H1 (cell line): Measurements from ENCODE around the gene SH3GL1. TPM values are rescaled to one million over a fixed set of nuclear protein-coding genes. Genes with fewer than 3 reads are reported as not detected.
A peak's percentile ranks its signal among the peaks of the same experiment; 100 is the strongest.

ENCODE experiments used
- CTCF ChIA-PET: fragments of 300-600 bp; sonication (Branson Sonifier 250); formaldehyde crosslinking; loops from one replicate; lab custom pipeline; 2021; ENCODE audit not compliant: partially characterized antibody; lab: Charles Lee
- POLR2A ChIA-PET: fragments of 300-600 bp; sonication (Branson Sonifier 250); formaldehyde crosslinking; loops from one replicate; lab custom pipeline; 2021; ENCODE audit warnings: inconsistent platforms; ENCODE audit not compliant: partially characterized antibody; lab: Charles Lee
- DNase-seq, 2 experiments: peaks; one replicate each; pipeline versions ENCODE4 v3.0.0 to v3.0.0-alpha.2; 2010 to 2022; ENCODE audit warnings: low spot score in 2 of 2, low read depth in 1 of 2, mixed read lengths in 1 of 2
- FAIRE-seq: peaks from 2 replicates; lab custom pipeline; 2011; peaks lifted over from hg19 to GRCh38; lab: Jason Lieb, UNC
- H2AFZ ChIP-seq: 2 replicates; pipeline ENCODE4 v1.8.1; 2012; ENCODE audit warnings: low read length, inconsistent platforms
- H2AK5ac ChIP-seq: 2 replicates; pipeline ENCODE4 v1.6.1; 2013; ENCODE audit warnings: low read depth, low read length
- H2BK120ac ChIP-seq: replicated peaks from 2 replicates; pipeline ENCODE3; 2013; ENCODE audit warnings: low read depth, low read length, inconsistent platforms
- H2BK12ac ChIP-seq: 2 replicates; pipeline ENCODE4 v1.6.1; 2013; ENCODE audit warnings: low read depth, low read length
- H2BK15ac ChIP-seq: 2 replicates; pipeline ENCODE4 v1.6.1; 2013; ENCODE audit warnings: low read length
- H2BK20ac ChIP-seq: 2 replicates; pipeline ENCODE4 v1.6.1; 2013; ENCODE audit warnings: low read length
- H2BK5ac ChIP-seq: 2 replicates; pipeline ENCODE4 v1.6.1; 2013; ENCODE audit warnings: low read depth, low read length
- H3K14ac ChIP-seq: 2 replicates; pipeline ENCODE4 v1.6.1; 2013; ENCODE audit warnings: inconsistent platforms; ENCODE audit not compliant: insufficient read length
- H3K18ac ChIP-seq: 2 replicates; pipeline ENCODE4 v1.6.1; 2013; ENCODE audit warnings: low read length; ENCODE audit errors: extremely low read depth
- H3K23ac ChIP-seq: 2 replicates; pipeline ENCODE4 v1.6.1; 2013; ENCODE audit warnings: inconsistent platforms; ENCODE audit not compliant: insufficient read length
- H3K23me2 ChIP-seq: 2 replicates; pipeline ENCODE4 v1.6.1; 2013; ENCODE audit warnings: low read depth, low read length
- H3K27ac ChIP-seq: 2 replicates; pipeline ENCODE4 v1.6.1; 2011; ENCODE audit warnings: low read depth, low read length, inconsistent platforms
- H3K27me3 ChIP-seq, 4 experiments: replicated peaks in 1 of 4; 1 replicate in 1 of 4; 2 replicates in 3 of 4; pipeline versions ENCODE4 v1.6.1 to v1.8.1; 2011 to 2013; ENCODE audit warnings: low read length in 3 of 4, mild to moderate bottlenecking in 3 of 4, inconsistent platforms in 2 of 4, mixed read lengths in 2 of 4, moderate library complexity in 1 of 4; ENCODE audit not compliant: control insufficient read depth in 3 of 4, insufficient read depth in 3 of 4; ENCODE audit errors: extremely low read depth in 1 of 4
- H3K36me3 ChIP-seq, 4 experiments: 2 replicates each; pipeline versions ENCODE4 v1.6.1 to v1.8.1; 2011 to 2013; ENCODE audit warnings: mild to moderate bottlenecking in 4 of 4, low read length in 3 of 4, moderate library complexity in 2 of 4, control low read depth in 1 of 4, inconsistent platforms in 1 of 4; ENCODE audit not compliant: insufficient read depth in 4 of 4, control insufficient read depth in 2 of 4
- H3K4ac ChIP-seq: replicated peaks from 2 replicates; pipeline ENCODE3; 2013; ENCODE audit warnings: low read length, low read depth, mixed read lengths, inconsistent platforms; ENCODE audit not compliant: insufficient read length
- H3K4me1 ChIP-seq, 4 experiments: replicated peaks in 1 of 4; 1 replicate in 1 of 4; 2 replicates in 3 of 4; pipeline versions ENCODE4 v1.6.1 to v1.8.1; 2011 to 2013; ENCODE audit warnings: low read length in 3 of 4, inconsistent platforms in 2 of 4, mixed read lengths in 1 of 4; ENCODE audit not compliant: insufficient read depth in 4 of 4, control insufficient read depth in 3 of 4
- H3K4me2 ChIP-seq, 2 experiments: 2 replicates each; pipeline versions ENCODE4 v1.6.1 to v1.8.1; 2011 to 2013; ENCODE audit warnings: low read depth in 2 of 2, low read length in 2 of 2, control low read depth in 1 of 2, inconsistent platforms in 1 of 2, mild to moderate bottlenecking in 1 of 2; ENCODE audit not compliant: insufficient read depth in 1 of 2
- H3K4me3 ChIP-seq, 4 experiments: fragments of 200-600, 300-600 bp in 1 of 4; sonication (generic), shearing (Covaris generic), sonication (Bioruptor Twin) in 1 of 4; 2 replicates each; pipeline versions ENCODE4 v1.5.1 to v1.8.1; 2011 to 2016; ENCODE audit warnings: low read length in 4 of 4, low read depth in 3 of 4, control low read depth in 2 of 4, inconsistent platforms in 2 of 4, mild to moderate bottlenecking in 2 of 4, mixed read lengths in 1 of 4, moderate library complexity in 1 of 4; ENCODE audit not compliant: insufficient read depth in 2 of 4; ENCODE audit errors: extremely low read depth in 1 of 4
- H3K56ac ChIP-seq: replicated peaks from 2 replicates; pipeline ENCODE3; 2013; ENCODE audit warnings: low read depth, mild to moderate bottlenecking, mixed read lengths, low read length, inconsistent platforms; ENCODE audit not compliant: insufficient read length
- H3K79me1 ChIP-seq: 2 replicates; pipeline ENCODE4 v1.6.1; 2013; ENCODE audit warnings: low read depth, low read length, control low read depth
- H3K79me2 ChIP-seq, 2 experiments: 2 replicates each; pipeline versions ENCODE4 v1.6.1 to v1.8.1; 2012 to 2013; ENCODE audit warnings: low read length in 2 of 2, mild to moderate bottlenecking in 2 of 2, inconsistent platforms in 1 of 2; ENCODE audit not compliant: insufficient read depth in 2 of 2, control insufficient read depth in 1 of 2
- H3K9ac ChIP-seq, 4 experiments: replicated peaks in 1 of 4; 1 replicate in 1 of 4; 2 replicates in 3 of 4; pipeline versions ENCODE4 v1.6.1 to v1.8.1; 2011 to 2013; ENCODE audit warnings: low read depth in 3 of 4, low read length in 3 of 4, control low read depth in 2 of 4, mild to moderate bottlenecking in 2 of 4, moderate library complexity in 2 of 4, inconsistent platforms in 1 of 4; ENCODE audit errors: extremely low read depth in 1 of 4
- H3K9me3 ChIP-seq, 2 experiments: 2 replicates each; pipeline versions ENCODE4 v1.6.1 to v1.8.1; 2012 to 2013; ENCODE audit warnings: mild to moderate bottlenecking in 2 of 2, moderate library complexity in 2 of 2, control low read depth in 1 of 2, inconsistent platforms in 1 of 2, low read depth in 1 of 2, low read length in 1 of 2, mixed read lengths in 1 of 2; ENCODE audit not compliant: insufficient read depth in 2 of 2
- H4K20me1 ChIP-seq, 2 experiments: replicated peaks in 1 of 2; 2 replicates each; pipeline versions ENCODE3 to v1.8.1; 2011 to 2013; ENCODE audit warnings: inconsistent platforms in 2 of 2, low read length in 2 of 2, mild to moderate bottlenecking in 1 of 2; ENCODE audit not compliant: insufficient read depth in 2 of 2, control insufficient read depth in 1 of 2
- H4K5ac ChIP-seq: 2 replicates; pipeline ENCODE4 v1.6.1; 2013; ENCODE audit warnings: low read length, low read depth, mixed read lengths, inconsistent platforms; ENCODE audit not compliant: insufficient read length
- H4K8ac ChIP-seq: 2 replicates; pipeline ENCODE4 v1.8.0; 2013; ENCODE audit warnings: mild to moderate bottlenecking, moderate library complexity, low read length, inconsistent platforms; ENCODE audit not compliant: insufficient read depth; ENCODE audit errors: extremely low read depth
- H4K91ac ChIP-seq: replicated peaks from 2 replicates; pipeline ENCODE3; 2013; ENCODE audit warnings: low read length, mixed read lengths, inconsistent platforms; ENCODE audit not compliant: insufficient read length
- BACH1 ChIP-seq: IDR thresholded peaks from 2 replicates; pipeline ENCODE4 v1.6.1; 2012; ENCODE audit warnings: low read length, improper control_type of control experiment
- CHD2 ChIP-seq: IDR thresholded peaks from 2 replicates; pipeline ENCODE4 v1.6.1; 2012; ENCODE audit warnings: low read length, improper control_type of control experiment
- CTCF ChIP-seq, 3 experiments: IDR thresholded peaks; 1 replicate in 2 of 3; 2 replicates in 1 of 3; pipeline versions ENCODE4 v1.5.1 to v1.6.1; 2011; ENCODE audit warnings: low read length in 3 of 3, mild to moderate bottlenecking in 3 of 3, inconsistent platforms in 2 of 3, low read depth in 1 of 3, moderate library complexity in 1 of 3; ENCODE audit not compliant: insufficient read depth in 1 of 3; ENCODE audit errors: control extremely low read depth in 1 of 3
- MAFK ChIP-seq: IDR thresholded peaks from 2 replicates; pipeline ENCODE4 v1.6.1; 2012; ENCODE audit warnings: low read depth, mild to moderate bottlenecking, improper control_type of control experiment, low read length
- MAX ChIP-seq: IDR thresholded peaks from 2 replicates; pipeline ENCODE4 v1.6.1; 2012; ENCODE audit warnings: inconsistent platforms
- WGBS, 2 experiments: shearing (Covaris generic) in 1 of 2; methylation state at CpG; one replicate each; pipeline versions ENCODE4 v1.1.6 to v1.1.7; 2013 to 2015; ENCODE audit warnings: low lambda C conversion rate in 2 of 2, mixed read lengths in 2 of 2, inconsistent platforms in 1 of 2, low coverage in 1 of 2, missing lambda C conversion rate in 1 of 2; ENCODE audit not compliant: insufficient replicate concordance in 2 of 2, insufficient coverage in 1 of 2, insufficient read length in 1 of 2; ENCODE audit errors: extremely low coverage in 1 of 2, missing lambda C conversion rate in 1 of 2; 5-methylcytosine and 5-hydroxymethylcytosine counted together
- polyA plus RNA-seq, 7 experiments: library from polyadenylated mRNA; depleted of rRNA in 3 of 7; stranded (reverse) in 5 of 7; unstranded in 2 of 7; fragments of >200 nt in 5 of 7; fragments of 200-250 nt in 2 of 7; gene quantifications; 1 replicate in 5 of 7; 2 replicates in 1 of 7; 4 replicates in 1 of 7; pipeline versions ENCODE4 v1.2.1 to v1.2.3, GENCODE V29; 2011 to 2013; ENCODE audit warnings: missing spikeins in 2 of 7, mixed read lengths in 2 of 7
- total RNA-seq: library from RNA; stranded (reverse); fragmentation: NEBNext Ultra II Directional; extraction: Animal tissue kit (Norgen Biotek cat#: 25700); gene quantifications from 2 replicates; pipeline ENCODE4 v1.2.1, GENCODE V29; 2021

SH3GL1 gene
- total and polyA plus RNA-seq, 2 of the 8 experiments (the other 6 are each of a cell fraction or from before 2014, with no cell fraction given), result 81.5 to 102 TPM

GRCh38 chr19:4374498-4375163 is 25.7 kb downstream of the SH3GL1 start:
- peak overlapping the region; percentile 87 for H3K4ac ChIP-seq
- no peak overlapping the region for H3K23ac ChIP-seq
- H3K27ac ChIP-seq, result peak overlapping the region; percentile 82
- H3K9me3 ChIP-seq, result no peaks in the 10 kb centered on the region
- peak overlapping the region; percentile 8 to 46; a peak in 1 of 4 replicates for H3K4me2 ChIP-seq
- H2AFZ ChIP-seq, result no peak overlapping the region
- peaks cover 19 to 45% of the 10 kb centered on the region in 2 experiments for H4K20me1 ChIP-seq
- no peaks in the 10 kb centered on the region for H3K23me2 ChIP-seq
- WGBS, 2 experiments, result 76% methylated on average over 27 of the region's 27 CpGs; no CpG with 5 or more reads in 1 of the 2 experiments
- peak overlapping the region in 2 of 4 experiments; percentile 48 to 55; a peak in 4 of 7 replicates for H3K9ac ChIP-seq
- FAIRE-seq (no peak), DNase-seq (no peak)
- ChIA-PET POLR2A (interaction anchor here (0.8 to 5.8 kb wide), 11 partner anchors 11 to 73 kb away, joined by 3 to 63 read pairs (median 13); partner anchors contain the start of genes CHAF1A, MPND and SH3GL1), CTCF (interaction anchor here (0.6 to 6.3 kb wide), 14 partner anchors 8 to 107 kb away, joined by 3 to 72 read pairs (median 9); partner anchors contain the start of genes CHAF1A, MPND and SH3GL1)
- peak overlapping the region; percentile 92; the same call in 1 of the 2 replicates for H2BK15ac ChIP-seq
- H3K79me1 ChIP-seq, result peaks cover 21% of the 10 kb centered on the region
- H4K5ac ChIP-seq, result peak overlapping the region; percentile 21
- peak overlapping the region; percentile 95; the same call in 1 of the 2 replicates for H2AK5ac ChIP-seq
- H3K4me1 ChIP-seq, result peaks cover 5 to 44% (median 32%) of the 10 kb centered on the region in 4 experiments
- H3K18ac ChIP-seq, result peak overlapping the region; percentile 90
- peak overlapping the region; percentile 86; the same call in 1 of the 2 replicates for H2BK20ac ChIP-seq
- peak overlapping the region; percentile 90 for H2BK12ac ChIP-seq
- no peaks in the 10 kb centered on the region for H3K36me3 ChIP-seq
- H3K4me3 ChIP-seq, result no peak overlapping the region
- peak overlapping the region; percentile 84 for H4K8ac ChIP-seq
- H3K56ac ChIP-seq, result peak overlapping the region; percentile 54
- no peaks in the 10 kb centered on the region for H3K27me3 ChIP-seq
- peak overlapping the region; percentile 97 for H4K91ac ChIP-seq
- H3K79me2 ChIP-seq, result peaks cover 0 to 30% of the 10 kb centered on the region in 2 experiments; a peak in 1 of 4 replicates
- peak; percentile 1 to 17 (median 11); a peak in 2 of 4 replicates for TF ChIP-seq CTCF (IDR thresholded peaks at IDR 0.05; ENCODE audit: control extremely low read depth in 1 of 3, insufficient read depth in 1 of 3, low read depth in 1 of 3, low read length in 3 of 3)
- peak; percentile 47 for TF ChIP-seq MAX
- TF ChIP-seq CHD2, result no peak
- TF ChIP-seq MAFK, result peak; percentile 72; the same call in 1 of the 2 replicates
- TF ChIP-seq BACH1, result peak; percentile 91
- H2BK120ac ChIP-seq, result peak overlapping the region; percentile 43
- no peak overlapping the region for H3K14ac ChIP-seq
- H2BK5ac ChIP-seq, result peak overlapping the region; percentile 95
